Measurements from ENCODE around the gene C2orf76.

Gene C2orf76

DNA sequence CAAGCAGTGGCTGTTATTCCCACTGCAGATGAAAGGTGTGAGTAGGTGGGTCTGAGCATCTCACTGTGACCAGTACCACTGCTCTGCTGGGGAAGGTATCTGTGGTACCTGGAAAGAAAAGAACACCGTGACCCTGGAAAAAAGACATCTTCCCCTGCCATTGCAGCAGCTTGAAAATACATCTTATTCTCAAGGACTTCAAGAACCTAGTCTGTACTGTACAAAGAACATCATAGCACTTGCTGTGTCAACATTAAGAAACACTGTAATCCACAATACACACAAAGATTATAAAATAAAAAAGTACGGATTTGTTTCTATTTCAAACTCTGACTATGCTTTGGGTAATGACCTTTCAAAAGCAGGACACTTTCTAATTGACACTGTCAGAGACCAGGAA is 28.9 kb downstream of the C2orf76 start:
- no peak for DNase-seq (ENCODE audit: low read depth)

DNA sequence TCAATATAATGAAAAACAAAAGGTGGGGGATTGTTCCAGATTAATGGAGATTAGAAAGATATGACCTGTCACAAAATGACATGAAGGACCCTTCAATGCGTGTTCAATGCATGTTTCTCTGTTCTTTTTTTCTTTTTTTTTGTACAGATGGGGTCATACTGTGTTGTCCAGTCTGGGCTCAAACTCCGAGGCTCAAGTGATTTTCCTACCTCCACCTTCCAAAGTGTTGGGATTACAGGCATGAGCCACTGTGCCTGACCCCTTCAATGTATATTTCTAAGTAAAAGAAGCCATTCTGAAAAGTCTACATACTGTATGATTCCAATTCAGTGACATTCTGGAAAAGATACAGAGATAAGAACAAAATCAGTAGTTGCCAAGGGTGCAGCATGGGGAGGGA is 32.8 kb downstream of the C2orf76 start:
- DNase-seq (ENCODE audit: low read depth), result no peak

DNA sequence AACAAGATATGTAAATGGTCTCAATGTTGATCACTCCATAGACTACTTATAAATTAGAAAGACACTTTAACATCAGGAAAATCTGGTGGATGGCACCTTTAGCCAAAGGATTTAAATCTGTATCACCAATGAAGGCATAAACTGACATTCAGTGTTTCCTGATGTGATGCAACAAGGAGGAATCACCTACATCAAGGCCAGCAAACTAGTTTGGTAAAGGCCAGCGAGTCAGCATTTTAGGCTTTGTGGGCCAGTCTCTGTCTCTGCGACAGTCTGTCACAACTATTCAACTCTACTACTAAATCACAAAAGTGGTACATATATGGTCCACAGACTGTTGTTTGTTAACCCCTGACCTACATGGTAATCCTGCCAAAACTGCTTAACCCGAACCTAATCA is 33.3 kb downstream of the C2orf76 start:
- no peak for DNase-seq (ENCODE audit: low read depth)

DNA sequence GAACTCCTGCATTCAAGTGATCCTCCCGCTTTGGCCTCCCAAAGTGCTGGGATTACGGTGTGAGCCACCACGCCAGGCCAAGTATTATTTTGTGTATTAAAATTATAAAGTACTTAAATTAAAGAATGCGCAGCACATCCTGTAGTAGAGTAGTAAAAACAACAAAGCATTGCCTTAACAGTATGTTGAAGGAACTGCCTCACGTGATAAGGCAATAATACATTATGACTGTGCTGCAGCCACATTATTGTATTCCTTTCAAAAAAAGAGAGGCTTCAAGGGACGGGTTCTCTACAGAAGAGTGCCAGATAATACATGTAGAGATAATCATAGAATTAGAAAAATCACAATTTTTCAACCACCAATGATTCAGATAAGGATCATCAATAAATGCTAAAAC is 33.7 kb downstream of the C2orf76 start:
- no peak for DNase-seq (ENCODE audit: low read depth)

DNA sequence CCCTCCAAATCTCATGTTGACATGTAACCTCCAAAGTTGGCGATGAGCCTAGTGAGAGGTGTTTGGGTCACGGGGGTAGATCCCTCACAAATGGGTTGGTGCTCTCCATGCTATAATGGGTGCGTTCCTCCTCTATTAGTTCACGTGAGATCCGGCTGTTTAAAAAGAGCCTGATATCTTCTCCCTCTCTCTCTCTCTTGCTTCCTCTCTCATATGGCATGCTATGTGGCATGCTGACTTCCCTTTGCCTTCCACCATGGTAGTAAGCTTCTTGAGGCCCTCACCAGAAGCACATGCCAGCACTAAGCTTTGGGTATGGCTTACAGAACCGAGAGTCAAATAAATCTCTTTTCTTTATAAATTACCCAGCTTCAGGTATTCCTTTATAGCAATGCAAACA is 39.2 kb downstream of the C2orf76 start:
- DNase-seq (ENCODE audit: low read depth), result no peak

DNA sequence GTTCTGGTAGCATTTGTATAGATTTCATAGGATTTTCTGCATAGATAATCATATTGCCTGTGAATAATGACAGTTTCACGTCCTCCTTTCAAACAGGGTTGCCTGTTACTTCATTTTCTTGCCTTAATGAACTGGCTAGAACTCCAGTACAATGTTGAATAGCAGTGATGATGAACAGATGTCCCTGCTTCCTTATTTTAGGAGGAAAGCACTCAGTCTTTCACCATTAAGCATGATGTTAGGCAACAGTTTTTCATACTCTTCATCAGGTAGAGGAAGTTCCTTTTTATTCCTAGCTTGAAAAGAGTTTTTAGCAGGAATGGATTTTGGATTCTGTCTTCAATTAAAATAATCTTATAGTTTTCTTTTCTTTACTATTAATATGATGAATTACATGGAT is 39.7 kb downstream of the C2orf76 start:
- DNase-seq (ENCODE audit: low read depth), result no peak

- no peak for DNase-seq (ENCODE audit: low read depth)
Observed at GRCh38 chr2:119324685-119325270, 41.9 kb downstream of the C2orf76 start.

DNA sequence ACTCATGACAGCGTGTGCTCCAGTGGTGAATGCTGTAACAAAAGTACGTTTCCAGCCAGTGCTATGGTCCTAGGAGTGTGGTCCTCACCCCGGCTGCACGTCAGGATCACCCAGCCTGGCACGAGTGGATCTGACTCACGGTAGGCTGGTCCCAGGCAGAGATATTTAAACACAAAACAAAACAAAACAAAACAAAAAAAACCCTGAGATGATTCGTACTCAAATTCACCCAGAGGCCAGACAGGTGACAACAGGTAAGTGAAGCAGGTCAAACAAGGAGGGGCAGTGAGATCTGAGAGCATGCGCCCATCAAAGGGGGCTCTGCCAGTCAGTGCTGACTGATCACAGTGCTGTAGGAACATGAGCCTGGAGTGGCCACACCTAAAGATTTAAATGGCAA is 43.2 kb downstream of the C2orf76 start:
- DNase-seq (ENCODE audit: low read depth), result no peak

GRCh38 chr2:119319593-119319992 is 47.0 kb downstream of the C2orf76 start:
- no peak for DNase-seq (ENCODE audit: low read depth)

DNA sequence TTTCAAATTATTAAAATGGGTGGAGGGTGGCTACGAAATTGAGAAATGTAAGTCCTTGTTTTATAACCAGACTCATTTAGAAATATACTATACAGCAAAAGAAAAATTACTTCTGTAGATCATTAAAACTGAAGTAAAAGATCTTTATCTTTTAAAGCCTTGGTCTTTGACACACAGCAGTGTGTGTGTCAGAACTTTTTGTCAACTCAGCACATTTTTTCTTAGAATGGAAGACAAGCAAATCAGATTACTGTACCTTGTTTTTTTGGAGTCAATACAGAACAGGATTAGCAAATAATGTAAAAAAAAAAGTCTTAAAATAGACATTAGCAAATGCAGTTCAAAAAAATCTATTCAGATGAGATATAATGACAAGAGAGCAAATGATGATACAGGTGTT is 49.1 kb downstream of the C2orf76 start:
- DNase-seq (ENCODE audit: low read depth), result no peak

DNA sequence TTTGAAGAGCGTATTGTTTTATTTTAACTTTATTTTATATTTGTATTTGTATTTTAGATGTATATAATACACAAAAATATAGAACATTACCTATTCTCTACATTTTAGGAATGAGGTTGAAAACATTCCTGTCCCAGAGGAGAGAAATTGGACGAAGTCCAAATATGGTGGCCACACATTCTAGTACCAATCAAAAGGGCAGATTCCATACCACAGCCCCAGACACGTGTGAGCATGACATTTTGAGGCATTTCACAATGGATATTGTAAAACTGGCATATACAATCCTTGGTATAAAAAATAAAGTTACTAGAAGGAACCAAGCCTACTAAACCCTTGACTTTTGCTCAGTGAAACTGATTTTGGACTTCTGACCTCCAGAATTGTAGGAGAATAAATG is 50.6 kb downstream of the C2orf76 start:
- no peak for DNase-seq (ENCODE audit: low read depth)

DNA sequence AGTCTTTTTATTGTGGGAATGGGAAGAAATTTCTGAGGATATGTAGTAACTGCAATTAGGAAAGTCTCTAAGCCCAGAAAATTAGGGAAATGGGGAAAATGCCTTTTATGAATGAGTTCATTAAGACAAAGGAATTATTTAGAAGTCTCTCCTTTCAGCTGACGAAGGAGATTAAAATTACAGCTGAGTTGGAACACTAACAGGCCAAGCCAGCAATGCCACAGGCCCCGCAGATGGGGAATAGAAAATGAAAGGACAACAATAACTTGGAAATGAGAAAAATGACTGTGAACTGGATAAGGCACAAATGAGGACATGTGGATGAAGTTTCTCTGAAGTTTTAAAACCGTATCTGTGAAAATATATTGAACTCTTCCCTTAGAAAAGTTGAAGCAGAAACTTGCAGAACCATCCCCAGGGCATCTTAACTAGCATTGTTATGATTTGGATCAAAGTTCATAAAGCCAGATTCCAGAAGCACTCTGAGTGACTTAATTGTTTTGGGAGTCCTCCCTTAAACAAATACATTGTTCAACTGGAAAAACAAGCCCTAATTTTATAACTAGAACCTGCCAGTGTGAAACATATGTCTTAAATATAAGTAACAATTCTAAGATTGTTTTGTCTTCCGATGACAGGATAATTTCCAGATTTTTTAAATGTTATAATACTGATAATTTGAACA is 51.3 kb downstream of the C2orf76 start:
- DNase-seq (ENCODE audit: low read depth), result no peak

DNA sequence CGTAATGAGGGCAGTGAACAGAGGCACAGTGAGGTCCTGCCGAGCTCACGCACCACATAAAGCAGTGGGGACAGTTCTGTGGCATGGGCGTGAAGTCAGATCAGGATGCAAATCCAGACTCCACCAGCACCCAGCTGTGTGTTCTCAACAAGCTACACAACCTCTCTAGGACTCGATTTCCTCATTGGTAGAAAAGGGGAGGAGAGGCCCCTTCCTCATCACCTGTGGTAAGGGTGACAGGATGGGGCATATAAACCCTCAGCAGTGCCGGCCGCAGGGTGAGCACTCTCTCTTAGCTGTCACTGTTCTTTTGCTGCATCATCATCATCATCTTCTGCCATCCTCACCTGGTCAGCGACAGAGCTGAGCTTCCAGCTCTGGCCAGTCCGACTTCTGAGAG is 54.8 kb downstream of the C2orf76 start:
- DNase-seq (ENCODE audit: low read depth), result no peak

DNA sequence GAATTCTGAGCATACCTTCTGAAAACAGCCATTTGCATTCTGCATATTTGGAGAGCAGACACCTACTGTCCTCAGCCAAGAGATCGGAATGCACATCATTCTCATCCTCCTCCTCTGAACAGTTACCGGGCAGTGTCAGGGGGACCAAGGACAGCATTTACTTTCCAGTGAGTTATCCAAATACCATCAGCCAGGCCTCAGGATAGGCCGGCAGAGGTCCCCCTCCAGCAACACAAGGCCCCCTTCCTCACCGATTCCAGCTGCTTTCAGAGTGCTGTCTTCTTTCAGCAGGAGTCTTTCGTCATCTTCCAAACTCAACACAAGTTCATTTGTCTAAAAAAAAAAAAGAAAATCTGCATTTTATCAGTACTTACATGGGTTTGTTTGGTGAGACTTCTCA is 55.3 kb downstream of the C2orf76 start:
- DNase-seq (ENCODE audit: low read depth), result no peak

- DNase-seq (ENCODE audit: low read depth), result no peak
Observed at GRCh38 chr2:119308793-119309330, 57.8 kb downstream of the C2orf76 start.

DNA sequence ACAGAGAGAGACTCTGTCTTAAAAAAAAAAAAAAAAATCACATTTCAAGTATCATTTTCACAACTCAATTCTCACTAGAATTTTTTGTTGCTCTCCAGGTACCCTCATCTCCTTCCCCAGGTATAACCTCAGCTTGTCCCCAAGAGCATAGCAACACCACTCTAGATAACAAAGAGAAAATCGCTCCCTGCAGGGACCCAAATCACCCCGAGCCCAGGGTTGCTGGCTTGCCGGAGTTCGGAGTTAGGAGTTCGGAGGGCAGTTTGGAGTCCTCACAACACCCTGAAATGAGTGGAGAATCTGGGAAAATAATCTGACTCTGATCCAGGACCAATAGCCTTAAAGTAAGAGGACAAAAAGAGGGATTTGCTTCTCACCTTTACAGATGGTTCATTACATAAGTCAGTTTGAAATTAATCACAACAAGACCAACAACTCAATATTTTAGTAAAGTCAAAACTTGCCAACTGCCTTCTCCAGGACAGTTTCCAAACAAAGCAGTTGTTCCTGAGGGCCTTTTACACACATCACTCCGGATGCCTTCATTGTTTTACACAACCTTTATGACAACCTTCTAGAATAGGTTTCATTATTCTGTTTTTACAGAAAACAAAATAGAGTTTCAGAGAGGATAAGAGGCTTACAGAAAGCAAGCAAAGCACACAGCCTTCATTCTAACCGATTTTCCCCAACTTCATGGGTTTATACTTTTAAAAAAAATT is 59.1 kb downstream of the C2orf76 start:
- DNase-seq (ENCODE audit: low read depth), result no peak

- no peak for DNase-seq (ENCODE audit: low read depth)
Observed at GRCh38 chr2:119306196-119306590, 60.4 kb downstream of the C2orf76 start.

GRCh38 chr2:119305497-119306195 is 61.0 kb downstream of the C2orf76 start:
- DNase-seq (ENCODE audit: low read depth), result no peak

- no peak for DNase-seq (ENCODE audit: low read depth)
Observed at GRCh38 chr2:119304847-119305246, 61.8 kb downstream of the C2orf76 start.

DNA sequence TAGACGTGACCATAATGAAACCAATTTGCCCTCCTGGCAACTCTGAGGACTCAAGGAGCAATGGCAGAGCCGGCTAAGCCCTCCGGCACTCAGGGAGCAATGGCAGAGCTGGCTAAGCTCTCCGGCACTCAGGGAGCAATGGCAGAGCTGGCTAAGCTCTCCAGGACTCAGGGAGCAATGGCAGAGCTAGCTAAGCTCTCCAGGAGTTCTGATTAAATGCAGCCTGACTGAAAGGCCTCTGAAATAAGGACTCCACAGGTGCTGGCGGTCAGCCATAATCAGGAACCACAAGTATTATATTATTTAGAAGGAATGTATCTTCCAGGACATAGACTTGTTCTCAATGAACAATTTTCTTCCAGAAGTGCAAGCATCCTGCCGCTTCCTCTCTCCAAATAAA is 65.2 kb downstream of the C2orf76 start:
- DNase-seq (ENCODE audit: low read depth), result no peak

DNA sequence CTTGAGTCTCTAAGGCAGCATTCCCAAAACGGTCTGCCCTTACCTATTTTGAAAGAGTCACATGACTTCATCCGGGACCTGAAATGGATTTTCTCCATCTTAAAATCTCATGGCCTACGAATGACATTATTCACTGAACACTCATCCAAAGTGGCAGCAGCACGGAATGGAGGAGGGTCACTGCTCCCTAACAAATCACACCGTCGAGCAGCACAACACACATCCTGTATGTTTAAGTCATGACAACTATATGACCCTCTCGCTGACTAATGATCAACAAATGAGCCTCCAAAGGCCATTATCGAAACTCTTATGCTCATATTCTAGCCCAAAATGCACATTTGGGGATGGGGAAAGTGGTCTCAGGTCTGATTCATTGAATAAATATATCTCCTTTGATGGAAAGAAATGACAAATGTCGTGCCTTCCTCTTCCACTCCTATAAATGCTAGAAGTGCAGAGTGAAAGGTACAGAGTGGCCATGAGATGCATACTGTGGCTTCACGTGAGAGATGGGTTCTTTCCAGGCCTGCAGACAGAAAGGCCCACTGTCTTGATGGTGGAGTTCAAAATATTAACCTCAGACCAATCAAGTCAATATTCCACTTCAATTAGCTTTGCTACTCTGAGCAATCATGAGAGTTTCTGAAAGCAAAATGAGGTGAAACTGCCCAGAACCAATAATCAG is 70.8 kb downstream of the C2orf76 start:
- no peak for DNase-seq (ENCODE audit: low read depth)

- no peak for DNase-seq (ENCODE audit: low read depth)
Observed at GRCh38 chr2:119294671-119295070, 72.0 kb downstream of the C2orf76 start.
